ACC112 (cell line): ENCODE results near the gene LRP1B.
"Not testable (repeated sequence)": the region's sequence is repeated elsewhere in the genome, so short reads cannot be mapped to it uniquely, and the experiment has no call there.

Experiments used
- H2AFZ ChIP-seq: fragments of 200-600 bp; sonication (generic); one replicate; pipeline ENCODE4 v1.6.0; 2017; ENCODE audit warnings: antibody characterized with exemption, low read length; ENCODE audit not compliant: unreplicated experiment
- H3K27ac ChIP-seq: fragments of 200-600 bp; sonication (generic); 2 replicates; pipeline ENCODE4 v1.5.1; 2014; ENCODE audit warnings: low read depth, mild to moderate bottlenecking, antibody characterized with exemption, low read length, moderate library complexity
- H3K27me3 ChIP-seq: fragments of 200-600 bp; sonication (generic); 2 replicates; pipeline ENCODE4 v1.6.1; 2014; ENCODE audit warnings: mild to moderate bottlenecking, antibody characterized with exemption, low read length, moderate library complexity, mixed read lengths; ENCODE audit not compliant: insufficient read depth
- H3K36me3 ChIP-seq: fragments of 200-600 bp; sonication (generic); 2 replicates; pipeline ENCODE4 v1.6.1; 2016; ENCODE audit warnings: mild to moderate bottlenecking, antibody characterized with exemption, low read length, moderate library complexity, mixed read lengths; ENCODE audit not compliant: insufficient read depth
- H3K4me1 ChIP-seq: fragments of 200-600 bp; sonication (generic); one replicate; pipeline ENCODE4 v1.6.1; 2016; ENCODE audit warnings: low read length, mixed read lengths; ENCODE audit not compliant: insufficient read depth, unreplicated experiment, control insufficient read depth
- H3K4me3 ChIP-seq: fragments of 200-600 bp; sonication (generic); 2 replicates; pipeline ENCODE4 v1.5.1; 2014; ENCODE audit warnings: mild to moderate bottlenecking, low read depth, low read length
- H3K79me2 ChIP-seq: fragments of 200-600 bp; sonication (generic); one replicate; pipeline ENCODE4 v1.6.0; 2016; ENCODE audit warnings: low read length; ENCODE audit not compliant: control insufficient read depth, unreplicated experiment, insufficient read depth

The LRP1B gene

GRCh38 chr2:140440815-140441214 lies 1690.0 kb downstream of the LRP1B start:
- no peaks in the 10 kb centered on the region for H3K79me2 ChIP-seq
- H3K27ac ChIP-seq, result no peak overlapping the region
- H3K36me3 ChIP-seq, result no peaks in the 10 kb centered on the region
- H2AFZ ChIP-seq, result no peak overlapping the region
- no peaks in the 10 kb centered on the region for H3K4me1 ChIP-seq
- H3K4me3 ChIP-seq, result no peak overlapping the region
- H3K27me3 ChIP-seq, result no peaks in the 10 kb centered on the region

GRCh38 chr2:140436936-140437335 lies 1693.9 kb downstream of the LRP1B start:
- no peaks in the 10 kb centered on the region for H3K4me1 ChIP-seq
- no peaks in the 10 kb centered on the region for H3K79me2 ChIP-seq
- no peaks in the 10 kb centered on the region for H3K36me3 ChIP-seq
- no peak overlapping the region for H3K4me3 ChIP-seq
- H2AFZ ChIP-seq, result no peak overlapping the region
- H3K27ac ChIP-seq, result no peak overlapping the region
- no peaks in the 10 kb centered on the region for H3K27me3 ChIP-seq

GRCh38 chr2:140427033-140427432 lies 1703.8 kb downstream of the LRP1B start:
- H3K27me3 ChIP-seq, H3K36me3 ChIP-seq, H3K27ac ChIP-seq: not testable (repeated sequence)

GRCh38 chr2:140424471-140424870 lies 1706.3 kb downstream of the LRP1B start:
- no peak overlapping the region for H3K27ac ChIP-seq
- H2AFZ ChIP-seq, result no peak overlapping the region

More at GRCh38 chr2:140427033-140427432, 1703.8 kb downstream of the LRP1B start:
- H3K4me1 ChIP-seq, H3K79me2 ChIP-seq, H3K4me3 ChIP-seq, H2AFZ ChIP-seq: not testable (repeated sequence)

DNA sequence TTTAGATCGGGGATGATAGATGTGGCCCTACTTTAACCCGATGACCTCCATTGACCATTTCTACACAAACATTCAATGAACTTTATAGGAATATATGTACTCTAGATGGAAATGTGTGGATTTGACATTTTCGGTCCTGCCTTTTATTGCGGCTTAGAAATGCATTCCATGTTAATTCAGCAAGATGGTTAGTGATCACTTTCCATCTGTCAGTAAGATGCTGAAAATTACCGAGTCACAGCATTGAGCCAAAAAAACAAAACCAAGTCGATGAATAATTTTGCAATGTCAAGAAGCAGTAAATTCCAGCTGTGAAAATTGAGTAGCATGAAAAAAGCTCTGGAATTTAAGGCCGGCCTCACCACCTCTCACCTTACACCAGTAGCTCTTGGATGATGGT lies 1708.1 kb downstream of the LRP1B start:
- Histone ChIP-seq H3K36me3 (no peaks in the 10 kb centered on the region), H3K27ac (no peak overlapping the region), H3K27me3 (no peaks in the 10 kb centered on the region), H3K4me3 (no peak overlapping the region), H2AFZ (no peak overlapping the region), H3K79me2 (no peaks in the 10 kb centered on the region), H3K4me1 (no peaks in the 10 kb centered on the region)

More at GRCh38 chr2:140424471-140424870, 1706.3 kb downstream of the LRP1B start:
- Histone ChIP-seq H3K36me3 (no peaks in the 10 kb centered on the region), H3K79me2 (no peaks in the 10 kb centered on the region), H3K4me3 (no peak overlapping the region), H3K4me1 (no peaks in the 10 kb centered on the region), H3K27me3 (no peaks in the 10 kb centered on the region)

- Histone ChIP-seq H3K4me1 (no peaks in the 10 kb centered on the region), H3K36me3 (no peaks in the 10 kb centered on the region), H3K27ac (no peak overlapping the region), H3K27me3 (no peaks in the 10 kb centered on the region), H2AFZ (no peak overlapping the region), H3K79me2 (no peaks in the 10 kb centered on the region), H3K4me3 (no peak overlapping the region)
Measured at GRCh38 chr2:140417504-140417903, 1713.3 kb downstream of the LRP1B start.

GRCh38 chr2:140416577-140416976 lies 1714.2 kb downstream of the LRP1B start:
- Histone ChIP-seq H2AFZ (no peak overlapping the region), H3K4me1 (no peaks in the 10 kb centered on the region), H3K4me3 (no peak overlapping the region), H3K27ac (no peak overlapping the region), H3K27me3 (no peaks in the 10 kb centered on the region), H3K79me2 (no peaks in the 10 kb centered on the region), H3K36me3 (no peaks in the 10 kb centered on the region)

DNA sequence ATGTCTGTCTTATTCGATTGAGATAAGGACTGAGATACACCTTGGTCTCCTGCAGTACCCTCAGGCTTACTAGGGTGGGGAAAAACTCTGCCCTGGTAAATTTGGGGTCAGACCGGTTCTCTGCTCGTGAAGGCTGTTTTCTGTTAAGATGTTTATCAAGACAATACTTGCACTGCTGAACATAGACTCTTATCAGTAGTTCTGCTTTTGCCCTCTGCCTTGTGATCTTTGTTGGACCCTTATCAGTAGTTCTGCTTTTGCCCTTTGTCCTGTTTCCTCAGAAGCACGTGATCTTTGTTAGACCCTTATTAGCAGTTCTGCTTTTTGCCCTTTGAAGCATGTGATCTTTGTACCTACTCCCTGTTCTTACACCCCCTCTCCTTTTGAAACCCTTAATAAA lies 1715.8 kb downstream of the LRP1B start:
- H2AFZ ChIP-seq, H3K27ac ChIP-seq, H3K4me3 ChIP-seq, H3K36me3 ChIP-seq, H3K4me1 ChIP-seq, H3K27me3 ChIP-seq, H3K79me2 ChIP-seq: not testable (repeated sequence)

DNA sequence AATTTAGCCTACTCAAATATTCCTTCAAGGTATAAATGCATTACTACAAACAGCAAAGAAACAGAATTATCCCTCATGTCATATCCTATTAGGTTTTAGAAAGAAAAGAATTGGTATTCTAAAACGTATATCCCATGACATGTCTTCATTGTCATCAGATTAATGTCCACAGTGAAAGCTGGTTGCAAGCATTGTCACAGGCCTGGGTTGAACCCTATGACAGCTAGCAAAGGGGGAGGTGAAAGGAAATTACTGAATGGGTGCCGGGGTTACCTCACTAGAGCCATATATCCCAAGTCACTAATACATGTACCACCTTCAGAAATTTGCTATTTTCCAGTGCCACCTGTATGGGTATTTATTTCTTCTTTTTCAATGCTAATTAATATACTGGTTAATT lies 1720.1 kb downstream of the LRP1B start:
- Histone ChIP-seq H3K27ac (no peak overlapping the region), H2AFZ (no peak overlapping the region), H3K4me3 (no peak overlapping the region), H3K79me2 (no peaks in the 10 kb centered on the region), H3K36me3 (no peaks in the 10 kb centered on the region), H3K27me3 (no peaks in the 10 kb centered on the region), H3K4me1 (no peaks in the 10 kb centered on the region)

DNA sequence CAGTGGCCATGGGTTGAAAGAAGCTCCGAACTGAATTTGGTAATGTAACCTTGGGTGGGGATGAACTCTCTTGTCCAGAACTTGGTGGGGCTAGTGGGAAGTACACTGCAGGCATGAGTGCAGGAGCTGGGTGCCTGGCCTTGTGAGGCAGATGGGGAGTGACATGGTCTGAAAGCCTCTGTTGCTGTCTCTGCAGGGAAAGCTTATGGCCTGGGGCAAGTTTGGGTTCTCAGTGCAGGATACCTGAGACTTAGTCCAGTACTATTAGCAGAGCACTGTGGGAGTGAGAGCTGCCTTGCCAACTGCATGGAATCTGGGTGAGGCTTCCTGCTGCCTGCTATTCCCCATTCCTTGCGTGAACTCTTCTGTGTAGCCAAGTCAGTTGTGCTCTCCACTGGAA lies 1729.8 kb downstream of the LRP1B start:
- Histone ChIP-seq H3K27me3 (no peaks in the 10 kb centered on the region), H3K4me3 (no peak overlapping the region), H3K4me1 (no peaks in the 10 kb centered on the region), H3K36me3 (no peaks in the 10 kb centered on the region), H2AFZ (no peak overlapping the region), H3K79me2 (no peaks in the 10 kb centered on the region), H3K27ac (no peak overlapping the region)

DNA sequence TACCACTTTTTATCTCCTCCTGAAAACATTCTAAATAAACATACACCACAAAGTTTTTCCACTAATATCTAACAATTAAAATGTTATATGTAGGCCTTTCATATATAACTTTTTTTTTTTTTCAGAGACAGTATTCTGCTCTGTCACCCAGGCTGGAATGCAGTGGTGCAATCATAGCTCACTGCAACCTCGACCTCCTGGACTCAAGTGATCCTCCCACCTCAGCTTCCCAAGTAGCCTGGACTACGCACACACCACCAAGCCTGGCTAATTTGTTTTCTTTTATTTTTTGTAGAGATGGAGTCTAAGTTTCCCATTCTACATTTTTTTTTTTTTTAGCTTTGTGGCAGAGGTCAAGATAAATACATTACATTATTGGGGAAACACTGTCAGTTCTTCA lies 1738.0 kb downstream of the LRP1B start:
- Histone ChIP-seq H3K36me3 (no peaks in the 10 kb centered on the region), H2AFZ (no peak overlapping the region), H3K27ac (no peak overlapping the region), H3K79me2 (no peaks in the 10 kb centered on the region), H3K27me3 (no peaks in the 10 kb centered on the region), H3K4me3 (no peak overlapping the region), H3K4me1 (peaks cover 3% of the 10 kb centered on the region)
